ENCODE data around the gene BTG1.

Gene BTG1, protein sequence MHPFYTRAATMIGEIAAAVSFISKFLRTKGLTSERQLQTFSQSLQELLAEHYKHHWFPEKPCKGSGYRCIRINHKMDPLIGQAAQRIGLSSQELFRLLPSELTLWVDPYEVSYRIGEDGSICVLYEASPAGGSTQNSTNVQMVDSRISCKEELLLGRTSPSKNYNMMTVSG

DNA sequence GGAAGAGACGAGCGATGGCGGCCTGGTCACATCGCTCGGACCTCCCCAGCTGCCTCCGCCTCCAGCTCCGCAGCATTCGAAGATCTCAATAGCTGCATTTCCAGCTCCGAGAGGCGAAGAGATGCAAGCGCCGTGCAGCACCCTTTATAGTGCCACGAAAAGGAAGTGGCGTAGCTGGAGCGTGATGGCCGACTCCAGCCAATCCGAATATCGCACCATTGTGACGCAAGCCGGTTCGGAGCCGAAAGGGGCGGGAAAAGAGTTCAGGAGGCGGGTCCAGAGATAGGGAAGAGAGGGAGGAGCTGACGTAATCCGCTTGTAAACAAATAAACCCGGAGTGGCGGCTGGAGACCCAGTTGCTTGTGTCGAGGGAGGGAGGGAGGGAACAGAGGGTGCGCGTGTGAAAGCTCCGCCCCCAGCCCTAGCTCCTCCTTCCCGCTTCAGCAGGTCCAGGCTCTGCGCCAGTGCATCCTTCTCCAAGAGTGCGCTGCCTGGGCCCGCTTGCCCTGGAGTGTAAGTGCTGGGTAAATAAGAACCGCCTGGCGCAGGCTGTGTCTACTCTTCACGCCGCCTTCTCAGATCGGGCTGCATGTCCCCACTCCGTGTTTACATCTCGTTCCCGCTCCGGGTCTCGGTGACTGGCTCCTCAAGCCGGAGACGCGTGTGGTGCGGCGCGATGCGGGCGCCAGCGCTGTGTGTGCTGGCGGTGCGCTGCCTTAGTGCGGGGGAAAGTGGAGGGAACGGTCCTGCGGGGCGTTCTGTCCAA lies at the start of gene BTG1:
BTG1 (minus strand) TSS at position 116 of the 766 bp plus-strand sequence. CDS start 311 bp downstream, outside the sequence.
- peak; percentile 99 for DNase-seq

DNA sequence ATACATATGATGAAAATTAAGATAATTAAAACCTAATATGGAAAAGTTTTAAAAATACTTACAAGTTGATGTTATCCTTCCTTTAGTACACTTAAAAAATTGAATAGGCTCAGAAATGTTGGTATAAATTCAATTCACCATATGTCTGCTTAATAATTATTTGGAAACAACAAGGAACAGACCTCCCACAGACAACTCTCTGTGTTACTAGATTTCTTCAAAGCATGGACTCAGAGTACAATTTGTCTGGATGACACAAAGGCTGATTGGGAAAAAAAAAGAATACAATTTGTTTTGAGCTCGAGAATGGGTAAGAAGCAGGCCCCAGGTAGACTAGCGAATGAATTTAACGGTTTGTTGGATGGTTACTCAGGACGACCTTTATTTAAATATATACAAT lies 48.9 kb upstream of the BTG1 start:
- no peak for DNase-seq

DNA sequence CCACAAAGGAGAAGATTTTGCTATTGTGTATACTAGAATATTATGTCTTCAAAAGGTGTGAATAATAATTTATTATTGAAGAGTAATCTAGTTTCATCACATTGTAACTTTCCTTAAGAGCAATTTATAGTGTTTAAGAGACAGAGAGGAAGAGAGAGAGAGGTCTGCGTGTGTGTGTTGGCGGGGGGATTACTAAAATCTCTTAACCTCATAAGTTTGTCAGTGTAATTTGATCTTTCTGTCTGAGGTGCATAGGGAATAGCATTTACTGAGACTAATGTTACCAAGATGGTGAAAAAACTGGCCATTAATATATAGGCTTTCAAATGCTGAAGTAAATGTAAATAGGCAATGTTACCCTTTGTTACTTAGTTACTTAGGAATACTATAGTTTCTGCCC lies 48.2 kb upstream of the BTG1 start:
- DNase-seq, result no peak

DNA sequence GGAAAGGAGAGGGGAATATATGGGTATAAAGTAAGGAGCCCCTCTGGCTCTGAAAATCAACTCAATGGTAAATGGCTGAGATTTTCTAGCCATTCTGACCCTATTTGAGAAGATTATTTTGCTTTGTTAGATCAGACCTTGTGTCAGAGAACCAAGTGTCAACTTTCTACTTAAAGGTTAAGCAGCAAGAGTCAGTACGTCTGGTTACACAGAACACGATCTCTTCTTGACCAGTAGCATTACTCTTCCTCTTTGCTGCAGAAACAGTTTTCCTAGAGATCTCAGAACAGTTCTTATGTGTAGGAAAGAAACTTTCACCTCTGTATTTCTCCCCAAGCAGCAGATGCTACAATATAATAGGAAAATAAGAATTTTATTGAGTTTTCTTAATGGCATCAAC lies 47.4 kb upstream of the BTG1 start:
- DNase-seq, result no peak

DNA sequence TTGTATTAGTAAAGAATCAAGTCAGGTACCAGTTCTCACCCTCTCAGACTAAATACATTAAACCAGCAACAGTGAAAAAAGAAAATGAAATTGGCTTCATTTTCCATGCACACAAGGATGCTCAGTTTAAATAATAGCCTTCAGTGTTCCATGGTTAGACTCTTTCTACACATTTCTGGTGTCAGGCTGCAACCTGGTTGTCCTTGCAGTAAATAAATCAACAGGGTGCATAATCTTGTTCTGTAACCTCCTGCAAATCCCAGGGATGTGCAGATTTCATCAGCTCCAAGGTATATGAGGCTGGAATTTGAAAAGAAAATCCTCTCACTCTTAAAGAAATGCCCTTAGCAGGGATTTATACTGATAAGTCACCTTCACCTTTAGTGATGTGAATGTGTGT lies 46.7 kb upstream of the BTG1 start:
- DNase-seq, result no peak

DNA sequence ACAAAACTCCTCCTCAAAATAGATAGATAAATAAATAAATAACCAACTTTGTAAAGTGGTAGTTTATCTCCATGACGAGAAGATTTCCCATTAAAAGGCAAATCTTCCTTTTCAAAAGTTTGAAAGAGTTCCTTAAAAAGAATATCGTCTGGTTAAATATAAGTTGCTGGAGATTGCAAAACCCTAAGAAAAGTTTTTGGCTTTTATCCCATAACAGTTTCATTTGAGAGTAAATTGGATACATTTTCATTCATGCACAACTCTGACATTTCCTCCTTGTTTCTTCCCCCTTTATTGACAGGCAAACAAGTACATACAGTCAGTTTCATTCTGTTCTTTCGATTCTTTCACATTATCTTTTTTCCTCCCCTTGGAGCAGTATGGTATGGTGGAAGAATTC lies 45.4 kb upstream of the BTG1 start:
- no peak for DNase-seq

DNA sequence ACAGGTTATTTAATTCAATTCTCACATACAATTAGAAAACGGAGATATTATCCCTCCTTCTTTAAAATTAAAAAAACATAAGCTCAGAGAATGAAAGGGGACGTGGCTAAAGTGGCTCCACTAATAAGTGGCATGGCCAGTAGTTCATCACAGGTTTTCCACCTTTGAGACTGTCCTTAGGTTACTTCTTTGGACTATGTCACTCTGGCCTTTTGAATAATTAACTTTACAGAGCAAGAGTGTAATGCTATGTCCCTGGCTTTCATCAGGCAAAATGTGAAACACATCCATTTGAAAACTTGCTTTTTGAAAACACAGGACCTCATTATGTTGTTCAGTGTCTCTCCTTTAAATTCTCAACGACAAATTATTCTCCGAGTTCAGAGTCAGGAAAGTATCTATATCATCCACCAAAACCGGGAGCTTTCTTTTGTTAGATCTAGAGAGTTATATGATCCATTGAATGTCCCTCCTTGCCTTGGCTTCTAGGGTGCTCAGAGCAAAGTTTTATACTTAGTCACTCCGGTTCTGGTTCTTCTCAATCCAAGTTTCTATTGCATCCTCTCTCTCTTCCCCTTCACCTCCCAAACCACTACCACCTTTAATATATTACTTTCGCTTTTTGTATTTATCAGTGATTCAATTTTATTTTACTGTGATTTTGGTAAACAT lies 43.0 kb upstream of the BTG1 start:
- DNase-seq, result no peak

DNA sequence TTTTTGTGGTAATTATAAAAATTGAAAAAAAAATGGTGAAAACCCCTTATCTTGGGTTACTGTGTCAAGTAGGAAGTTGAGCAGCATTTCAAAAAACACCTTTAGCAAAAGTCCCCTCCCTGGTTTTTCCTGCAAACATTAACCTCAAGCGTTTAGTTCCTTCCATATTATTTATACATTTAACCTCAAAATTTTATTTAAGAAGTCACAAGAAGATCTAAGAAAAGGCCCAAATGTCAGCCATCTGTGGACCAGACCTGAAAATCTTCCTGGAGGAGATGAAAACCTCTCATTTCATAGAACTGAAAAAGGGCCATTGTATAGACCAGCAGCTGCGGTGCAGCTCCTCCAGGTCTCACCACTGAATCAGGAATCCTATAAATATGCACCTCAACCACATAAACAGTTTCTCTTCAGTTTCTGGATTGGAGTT lies 40.4 kb upstream of the BTG1 start:
- no peak for DNase-seq

DNA sequence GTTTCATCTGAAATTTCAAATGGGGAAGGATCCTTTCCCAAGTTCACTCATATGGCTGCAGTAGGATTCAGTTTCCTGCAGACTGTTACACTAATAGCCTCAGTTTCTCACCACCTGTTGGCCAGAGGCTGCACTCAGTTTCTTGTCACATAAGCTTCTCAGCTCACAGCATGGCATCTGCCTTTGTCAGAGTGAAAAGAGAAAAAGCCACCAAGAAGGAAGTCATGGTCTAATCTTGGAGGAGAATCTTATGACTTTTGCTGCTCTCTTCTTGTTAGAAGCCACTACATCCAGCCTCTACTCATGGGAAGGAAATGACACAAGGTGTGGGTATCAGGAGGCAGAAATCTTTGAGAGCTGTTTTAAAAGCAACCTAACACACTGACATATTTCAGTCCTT lies 39.4 kb upstream of the BTG1 start:
- DNase-seq, result peak; percentile 23

DNA sequence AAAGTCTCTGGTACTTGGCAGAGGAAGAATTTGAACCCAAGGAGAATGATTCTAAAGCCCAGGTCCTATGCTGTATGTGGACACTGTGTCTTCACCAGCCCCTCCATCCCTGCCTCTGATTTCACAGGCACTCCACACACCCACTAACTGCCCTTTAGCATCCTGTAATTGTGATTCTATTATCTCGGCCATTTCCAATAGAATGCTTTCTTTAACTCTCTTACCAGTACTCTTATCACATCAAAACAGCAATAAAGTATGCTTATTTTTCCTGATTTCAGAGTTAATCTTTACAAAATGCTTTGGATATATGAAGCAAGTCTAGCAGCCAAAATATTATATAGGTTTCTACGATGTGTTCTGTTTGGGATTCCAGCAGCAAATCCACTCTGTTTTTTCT lies 37.9 kb upstream of the BTG1 start:
- no peak for DNase-seq

DNA sequence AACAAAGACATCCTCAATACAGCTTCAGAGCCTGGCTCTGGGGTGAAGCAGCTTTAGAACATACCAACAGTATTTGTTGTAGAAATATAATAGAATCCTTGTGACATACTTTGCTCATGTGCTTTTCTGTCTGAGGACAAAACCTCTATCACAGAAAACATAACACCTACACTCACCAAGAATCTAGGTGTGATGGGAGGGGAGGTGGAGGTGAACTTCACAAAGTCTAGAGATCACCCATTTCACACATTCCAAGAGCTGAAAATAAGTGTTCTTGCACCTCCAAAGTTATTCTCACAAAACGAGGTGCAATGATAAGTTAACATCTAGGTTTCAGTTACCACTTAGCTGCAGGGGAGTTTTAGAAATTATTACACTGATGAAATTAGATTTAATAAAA lies 32.7 kb upstream of the BTG1 start:
- no peak for DNase-seq

DNA sequence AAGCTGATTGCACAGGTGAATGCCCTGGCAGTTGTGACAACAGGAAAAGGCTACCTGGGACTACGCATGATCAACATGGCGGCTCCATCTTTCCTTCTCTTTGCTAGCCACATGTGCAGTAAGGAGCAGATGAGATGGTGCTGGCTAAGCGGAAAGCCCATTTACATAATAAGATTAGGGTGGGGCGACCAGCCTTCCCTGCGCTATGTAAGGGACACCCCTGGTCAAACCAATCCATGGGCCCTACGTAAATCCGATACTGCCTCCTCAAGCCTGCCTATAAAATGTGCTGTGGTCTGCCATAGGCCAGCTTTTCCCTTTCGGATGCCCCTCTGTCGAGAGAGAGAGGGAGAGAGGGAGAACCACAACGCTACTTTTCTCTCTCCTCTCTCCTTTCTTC lies 31.0 kb upstream of the BTG1 start:
- no peak for DNase-seq

DNA sequence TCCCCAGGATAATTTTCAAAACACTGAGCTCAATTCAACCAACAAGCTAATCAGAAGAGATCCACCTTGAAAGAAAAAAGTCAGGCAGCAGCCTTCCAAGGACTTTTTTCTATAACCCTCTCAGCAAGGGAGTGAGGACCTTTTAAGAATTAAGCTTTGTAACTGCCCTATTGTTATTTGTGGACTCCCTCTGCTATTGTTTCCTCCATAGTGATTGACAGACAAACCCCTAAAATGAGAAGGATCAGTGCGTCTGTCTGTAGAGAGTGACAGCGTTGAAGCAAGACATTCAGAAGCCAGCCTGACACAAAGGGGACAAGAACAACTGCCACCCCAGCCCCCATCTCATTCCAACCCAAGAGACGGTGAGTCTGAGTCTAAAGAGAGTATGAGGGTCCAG lies 30.3 kb upstream of the BTG1 start:
- no peak for DNase-seq

DNA sequence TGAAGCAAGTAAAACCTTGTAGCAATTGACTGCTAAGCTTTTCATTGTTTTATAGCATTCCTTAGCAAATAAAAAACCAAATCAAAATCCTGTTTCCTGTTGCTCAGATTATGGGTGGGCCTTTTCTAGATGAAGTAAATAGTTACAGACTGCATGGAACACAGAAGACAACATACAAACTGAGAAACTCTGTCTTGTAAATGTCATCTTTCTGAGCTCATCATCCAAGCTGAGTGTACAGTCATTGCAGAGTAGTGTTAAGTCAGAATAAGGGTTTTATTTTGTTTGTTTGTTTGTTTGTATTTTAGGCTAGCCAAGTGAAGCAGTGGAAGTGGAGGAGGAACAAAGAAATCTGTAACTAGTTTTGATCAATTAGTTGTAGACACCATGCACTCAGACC lies 24.4 kb upstream of the BTG1 start:
- no peak for DNase-seq

DNA sequence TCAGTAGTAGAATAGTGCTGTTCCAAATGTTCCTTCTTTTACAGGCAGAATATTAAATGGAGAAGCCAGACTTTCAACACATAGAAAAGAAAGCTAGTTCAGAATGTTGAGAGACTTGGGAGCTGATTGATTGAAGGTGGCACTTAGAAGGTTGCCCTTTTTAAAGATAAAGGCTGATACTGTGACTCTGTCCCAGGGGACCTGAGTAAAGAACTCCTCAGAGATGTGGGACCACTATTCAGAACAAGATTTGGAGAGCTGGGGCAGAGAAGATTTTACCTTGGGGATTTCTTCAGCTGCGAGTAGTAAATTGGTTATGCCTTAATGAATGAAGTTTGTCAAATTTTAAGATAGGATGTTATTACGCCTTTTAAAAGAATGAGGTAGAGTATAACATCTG lies 21.4 kb upstream of the BTG1 start:
- no peak for DNase-seq

DNA sequence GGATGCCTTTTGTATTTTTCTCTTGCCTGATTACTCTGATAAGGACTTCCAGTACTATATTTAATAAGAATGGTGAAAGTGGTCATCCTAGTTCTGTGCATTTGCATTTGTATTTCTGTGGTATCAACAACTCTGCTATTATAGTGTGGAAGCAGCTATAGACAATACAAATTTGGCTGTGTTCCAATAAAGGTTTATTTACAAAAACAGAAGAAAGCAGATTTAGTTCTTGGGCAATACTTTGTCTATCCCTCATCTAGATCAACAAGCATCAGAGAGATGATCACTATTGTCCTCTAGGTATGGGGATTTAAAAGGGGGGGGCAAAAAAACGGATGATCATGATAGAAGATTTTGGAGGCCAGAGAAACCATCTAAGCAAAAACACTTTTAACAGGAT lies 19.1 kb upstream of the BTG1 start:
- DNase-seq, result no peak

DNA sequence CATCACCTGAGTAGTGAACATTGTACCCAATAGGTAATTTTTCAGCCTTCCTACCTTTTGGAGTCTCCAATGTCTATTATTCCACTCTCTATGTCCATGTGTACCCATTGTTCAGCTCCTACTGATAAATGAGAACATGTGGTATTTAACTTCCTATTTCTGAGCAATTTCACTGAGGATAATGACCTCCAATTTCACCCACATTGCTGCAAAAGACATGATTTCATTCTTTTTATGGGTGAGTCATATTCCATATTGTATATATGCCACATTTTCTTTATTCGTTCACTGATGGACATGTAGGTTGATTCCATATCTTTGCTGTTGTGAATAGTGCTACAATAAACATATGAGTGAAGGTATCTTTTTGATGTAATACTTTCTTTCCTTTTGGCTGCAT lies 16.4 kb upstream of the BTG1 start:
- DNase-seq, result no peak

DNA sequence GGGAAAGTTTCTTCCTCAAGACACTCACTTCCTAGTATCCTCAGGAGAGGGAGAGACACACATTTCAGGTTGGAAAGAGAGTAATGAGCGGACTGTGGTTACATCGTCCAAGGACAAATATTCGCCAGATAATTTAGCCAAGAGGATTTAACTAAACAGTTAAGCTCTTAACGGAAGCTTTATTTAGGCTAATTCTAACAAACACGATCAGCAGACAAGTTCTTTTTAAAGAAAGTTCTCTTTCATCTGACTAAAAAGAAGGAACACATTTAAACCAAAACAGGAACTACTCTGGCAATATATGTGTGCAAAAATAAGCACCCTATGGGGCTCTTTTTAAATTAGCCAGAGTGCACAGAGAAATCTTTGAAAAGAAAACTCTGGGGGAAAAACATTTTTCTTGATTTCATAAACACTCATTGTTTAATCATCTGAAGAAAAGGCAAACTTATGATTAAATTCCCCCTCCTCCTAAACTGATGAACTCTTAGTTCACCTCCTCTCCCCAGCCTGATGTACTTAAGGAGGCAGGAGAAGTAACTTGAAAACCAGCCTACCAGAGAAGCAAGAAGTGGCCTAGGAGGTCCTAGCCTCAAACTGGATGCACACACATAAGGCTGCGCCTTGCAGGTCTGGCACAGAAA lies 13.3 kb upstream of the BTG1 start:
- DNase-seq, result no peak

DNA sequence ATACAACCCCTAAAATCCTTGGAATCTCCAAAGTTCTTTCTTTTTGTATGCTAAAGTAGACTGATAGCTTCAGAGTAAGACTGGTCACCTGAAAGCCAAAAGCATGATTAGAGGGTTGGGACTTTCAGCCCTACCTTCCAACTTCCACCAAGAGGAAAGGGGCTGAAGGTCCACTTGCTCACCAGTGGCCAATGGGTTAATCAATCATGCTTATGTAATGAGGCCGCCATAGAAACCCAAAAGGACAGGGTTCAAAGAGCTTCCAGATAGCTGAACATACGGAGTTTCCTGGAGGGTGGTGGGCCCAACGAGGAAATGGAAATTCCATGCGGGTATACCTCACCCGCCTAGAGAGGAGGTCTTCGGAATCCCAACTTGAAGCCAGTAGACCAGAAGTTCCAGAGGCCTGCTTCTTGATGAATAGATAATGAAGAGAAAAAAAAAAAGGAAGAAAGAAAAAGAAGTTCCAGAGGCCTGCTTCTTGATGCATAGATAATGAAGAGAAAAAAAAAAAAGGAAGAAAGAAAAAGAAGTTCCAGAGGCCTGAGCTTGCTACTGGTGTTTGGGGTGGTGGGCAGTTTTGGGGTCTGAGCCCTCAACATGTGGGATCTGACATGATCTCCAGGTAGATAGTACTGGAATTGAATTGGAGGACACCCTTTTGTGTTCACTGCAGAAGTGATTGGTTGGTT lies 11.2 kb upstream of the BTG1 start:
- no peak for DNase-seq

DNA sequence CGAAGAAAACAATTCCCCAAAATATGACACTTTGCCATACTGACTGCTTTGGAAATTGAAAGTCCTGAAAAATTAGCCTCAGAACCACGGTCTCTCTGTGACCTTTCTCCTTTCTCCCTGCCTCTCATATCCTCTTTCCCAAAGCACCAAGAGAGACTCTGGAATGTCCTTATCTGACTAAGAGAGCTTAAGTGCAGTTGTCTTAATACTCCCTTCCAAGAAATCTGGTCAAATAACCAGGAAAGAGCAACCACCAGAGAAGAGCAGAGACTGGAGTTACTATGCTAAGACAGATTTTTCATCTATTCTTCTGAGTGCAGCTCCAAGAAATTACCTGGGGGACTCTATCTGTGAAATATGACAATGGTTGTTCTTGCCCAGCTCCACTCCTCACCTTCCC lies 10.5 kb upstream of the BTG1 start:
- DNase-seq, result no peak

DNA sequence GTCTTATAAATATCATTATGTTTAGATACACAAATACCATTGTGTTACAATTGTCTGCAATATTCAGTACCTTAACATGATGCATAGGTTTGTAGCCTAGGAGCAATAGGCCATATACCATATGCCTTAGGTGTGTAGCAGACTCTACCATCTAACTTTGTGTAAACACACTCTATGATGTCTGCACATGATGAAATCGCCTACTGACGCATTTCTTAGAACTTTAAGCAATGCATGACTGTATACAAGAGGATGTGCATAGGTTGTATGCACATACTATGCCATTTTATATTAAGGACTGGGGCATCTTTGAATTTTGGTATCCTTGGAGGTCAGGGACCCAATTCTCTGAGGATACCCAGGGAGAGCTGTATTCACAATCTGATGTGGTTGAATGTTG lies 10.1 kb upstream of the BTG1 start:
- DNase-seq, result no peak

DNA sequence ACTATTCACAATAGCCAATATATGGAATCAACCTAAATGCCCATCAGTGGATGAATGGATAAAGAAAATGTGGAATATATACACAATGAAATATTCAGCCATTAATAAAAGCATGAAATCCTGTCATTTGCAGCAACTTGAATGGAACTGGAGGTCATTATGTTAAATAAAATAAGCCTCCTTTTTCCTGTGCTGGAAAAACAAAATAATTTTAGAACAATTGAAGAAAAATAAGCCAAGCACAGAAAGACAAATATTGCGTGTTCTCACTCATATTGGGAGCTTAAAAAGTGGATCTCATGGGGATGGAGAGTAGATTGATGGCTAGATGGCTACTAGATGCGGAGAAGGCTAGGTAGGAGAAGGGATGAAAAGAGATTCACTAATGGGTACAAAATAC lies 6.3 kb upstream of the BTG1 start:
- no peak for DNase-seq

DNA sequence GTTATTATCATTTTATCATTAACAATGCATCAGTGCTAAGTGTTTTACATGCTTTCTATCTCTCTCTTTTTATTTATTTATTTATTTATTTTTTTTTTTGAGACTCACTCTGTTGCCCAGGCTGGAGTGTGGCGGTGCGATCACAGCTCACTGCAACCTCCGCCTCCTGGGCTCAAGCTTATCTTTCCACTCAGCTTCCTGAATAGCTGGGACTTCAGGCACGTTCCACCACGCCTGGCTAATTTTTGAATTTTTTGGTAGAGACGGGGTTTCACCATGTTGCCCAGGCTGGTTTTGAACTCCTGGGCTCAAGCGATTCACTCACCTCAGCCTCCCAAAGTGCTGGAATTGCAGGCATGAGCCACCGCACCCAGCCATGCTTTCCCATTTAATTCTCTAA lies 3.9 kb upstream of the BTG1 start:
- no peak for DNase-seq
